A549 (cell line): ENCODE data around the gene TSR3. TPM values are rescaled to one million over a fixed set of nuclear protein-coding genes. Genes with fewer than 3 reads are reported as not detected.

ENCODE experiments used
- ATAC-seq, 2 experiments: fragments of 200-7000 bp in 1 of 2; fragments of >200 bp in 1 of 2; cut with Nextera tagmentation in 1 of 2; cut with Tn5 transposase in 1 of 2; 3 replicates each; pipeline versions ENCODE4 v1.8.0 to v1.9.1; 2018 to 2020; ENCODE audit warnings: mild to moderate bottlenecking in 1 of 2, moderate library complexity in 1 of 2
- CTCF ChIA-PET: fragments of 300-600 bp; sonication (Branson Sonifier 250); formaldehyde crosslinking; extraction: SDS; loops from one replicate; lab custom pipeline; 2021; ENCODE audit warnings: antibody characterized with exemption, inconsistent platforms; lab: Yijun Ruan, JAX
- POLR2A ChIA-PET: fragments of 350-600 bp; formaldehyde crosslinking; extraction: SDS; loops from one replicate; lab custom pipeline; 2021; ENCODE audit warnings: antibody characterized with exemption, inconsistent platforms; lab: Yijun Ruan, JAX
- DNase-seq, 2 experiments: peaks; one replicate each; pipeline versions ENCODE4 v3.0.0 to v3.0.0-alpha.2; 2011 to 2016; ENCODE audit warnings: low read depth in 1 of 2, low spot score in 1 of 2
- FAIRE-seq: peaks from 2 replicates; lab custom pipeline; 2011; peaks lifted over from hg19 to GRCh38; lab: Jason Lieb, UNC
- H3K27ac ChIP-seq, 2 experiments: fragments of >200 bp; sonication (Bioruptor Twin); formaldehyde crosslinking; 3 replicates each; pipeline ENCODE4 v1.5.1; 2016 to 2017
- H3K4me1 ChIP-seq: fragments of >200 bp; sonication (Bioruptor Twin); formaldehyde crosslinking; 3 replicates; pipeline ENCODE4 v1.6.1; 2016
- H3K4me2 ChIP-seq: fragments of >200 bp; sonication (Bioruptor Twin); formaldehyde crosslinking; 3 replicates; pipeline ENCODE4 v1.6.1; 2016
- H3K4me3 ChIP-seq: fragments of >200 bp; sonication (Bioruptor Twin); formaldehyde crosslinking; 3 replicates; pipeline ENCODE4 v1.5.1; 2016
- H3K9me3 ChIP-seq: fragments of >200 bp; sonication (Bioruptor Twin); formaldehyde crosslinking; 3 replicates; pipeline ENCODE4 v1.6.1; 2016
- BHLHE40 ChIP-seq: IDR thresholded peaks from 2 replicates; pipeline ENCODE4 v1.6.1; 2012; ENCODE audit warnings: low read depth, low read length, inconsistent platforms
- CBX8 ChIP-seq: fragments of 200-600 bp; sonication (generic); IDR thresholded peaks from 2 replicates; pipeline ENCODE4 v1.6.1; 2016
- CHD2 ChIP-seq: fragments of 150-350 bp; IDR thresholded peaks from 2 replicates; pipeline ENCODE4 v1.6.1; 2014; ENCODE audit warnings: low read length; ENCODE audit not compliant: partially characterized antibody
- CHD4 ChIP-seq: fragments of 200-600 bp; sonication (generic); IDR thresholded peaks from 2 replicates; pipeline ENCODE4 v1.6.1; 2016; ENCODE audit warnings: antibody characterized with exemption, mild to moderate bottlenecking, borderline replicate concordance
- EP300 ChIP-seq, 2 experiments: fragments of >200 bp; sonication (Bioruptor Twin); formaldehyde crosslinking; IDR thresholded peaks; 2 replicates in 1 of 2; 3 replicates in 1 of 2; pipeline ENCODE4 v1.6.1; 2016 to 2017
- ESRRA ChIP-seq: fragments of 150-350 bp; IDR thresholded peaks from 2 replicates; pipeline ENCODE4 v1.6.1; 2014; ENCODE audit warnings: mild to moderate bottlenecking, low read length, borderline replicate concordance
- FOSB ChIP-seq: fragments of 250-450 bp; sonication (Bioruptor Pico); IDR thresholded peaks from 2 replicates; pipeline ENCODE4 v1.5.0; 2020; ENCODE audit warnings: mild to moderate bottlenecking, moderate library complexity
- FOXS1 ChIP-seq: fragments of 250-450 bp; sonication (Bioruptor Pico); IDR thresholded peaks from 2 replicates; pipeline ENCODE4 v1.5.0; 2020; ENCODE audit warnings: mild to moderate bottlenecking, moderate library complexity
- HDAC2 ChIP-seq: fragments of 200-600 bp; sonication (generic); IDR thresholded peaks from 2 replicates; pipeline ENCODE4 v1.6.1; 2016
- HOXA7 ChIP-seq: fragments of 250-450 bp; sonication (Bioruptor Pico); IDR thresholded peaks from 2 replicates; pipeline ENCODE4 v1.5.0; 2020; ENCODE audit warnings: mild to moderate bottlenecking, moderate library complexity
- HOXB13 ChIP-seq: fragments of 250-450 bp; sonication (Bioruptor Pico); IDR thresholded peaks from 2 replicates; pipeline ENCODE4 v1.5.0; 2020; ENCODE audit warnings: low read depth, mild to moderate bottlenecking, moderate library complexity
- MAFK ChIP-seq: fragments of 450-650 bp; IDR thresholded peaks from 2 replicates; pipeline ENCODE4 v1.6.1; 2014; ENCODE audit not compliant: partially characterized antibody
- MYC ChIP-seq: IDR thresholded peaks from 2 replicates; pipeline ENCODE4 v1.6.1; 2012; ENCODE audit warnings: mild to moderate bottlenecking, inconsistent platforms, low read length, improper control_type of control experiment, borderline replicate concordance
- NFE2L2 ChIP-seq: fragments of 150-350 bp; conservative IDR thresholded peaks from 2 replicates; pipeline ENCODE4 v1.6.1; 2014; ENCODE audit warnings: low read length
- PHF8 ChIP-seq: fragments of 200-600 bp; sonication (generic); IDR thresholded peaks from 2 replicates; pipeline ENCODE4 v1.6.1; 2016; ENCODE audit warnings: low read depth, mild to moderate bottlenecking, antibody characterized with exemption, moderate library complexity, borderline replicate concordance
- POLR2AphosphoS2 ChIP-seq: conservative IDR thresholded peaks from 2 replicates; pipeline ENCODE4 v1.6.1; 2012; ENCODE audit warnings: low read length, improper control_type of control experiment, inconsistent platforms
- RFX5 ChIP-seq: fragments of 450-650 bp; IDR thresholded peaks from 2 replicates; pipeline ENCODE4 v1.7.1; 2014; ENCODE audit warnings: antibody characterized with exemption, mild to moderate bottlenecking, moderate library complexity
- SMC3 ChIP-seq: fragments of >200 bp; sonication (Bioruptor Twin); formaldehyde crosslinking; IDR thresholded peaks from 3 replicates; pipeline ENCODE4 v1.6.1; 2018; ENCODE audit warnings: inconsistent platforms
- SREBF2 ChIP-seq: fragments of 450-650 bp; IDR thresholded peaks from 2 replicates; pipeline ENCODE4 v1.6.1; 2014; ENCODE audit warnings: mild to moderate bottlenecking, moderate library complexity
- TFCP2L1 ChIP-seq: fragments of 250-450 bp; sonication (Bioruptor Pico); IDR thresholded peaks from 2 replicates; pipeline ENCODE4 v1.5.0; 2021; ENCODE audit warnings: mild to moderate bottlenecking
- ZC3H11A ChIP-seq: fragments of 450-650 bp; IDR thresholded peaks from 2 replicates; pipeline ENCODE4 v1.6.1; 2014; ENCODE audit warnings: antibody characterized with exemption, mild to moderate bottlenecking
- WGBS: methylation state at CpG from one replicate; pipeline ENCODE4 v1.1.6; 2017; ENCODE audit errors: missing lambda C conversion rate; 5-methylcytosine and 5-hydroxymethylcytosine counted together
- polyA plus RNA-seq, 4 experiments: library from polyadenylated mRNA; depleted of rRNA in 3 of 4; stranded (reverse); fragments of >200 nt; fragmentation: RNase III in 1 of 4; extraction: RNeasy Plus Mini Kit Qiagen cat#74134 plus additional on column Dnase treatment in 1 of 4; gene quantifications; 2 replicates in 3 of 4; 3 replicates in 1 of 4; pipeline ENCODE4 v1.2.3, GENCODE V29; 2011 to 2017
- TF ChIP-seq, protein P1 (sequence below): fragments of 200-600 bp; sonication (generic); IDR thresholded peaks from 2 replicates; pipeline ENCODE4 v1.6.1; 2016; ENCODE audit warnings: antibody characterized with exemption, mild to moderate bottlenecking, moderate library complexity
- TF ChIP-seq, protein P2 (sequence below): fragments of 450-650 bp; IDR thresholded peaks from 2 replicates; pipeline ENCODE4 v1.6.1; 2014; ENCODE audit warnings: antibody characterized with exemption

Gene TSR3
- polyA plus RNA-seq, 2 of the 4 experiments (the other 2 are of a cell fraction), result 32.6 to 52.3 TPM

DNA sequence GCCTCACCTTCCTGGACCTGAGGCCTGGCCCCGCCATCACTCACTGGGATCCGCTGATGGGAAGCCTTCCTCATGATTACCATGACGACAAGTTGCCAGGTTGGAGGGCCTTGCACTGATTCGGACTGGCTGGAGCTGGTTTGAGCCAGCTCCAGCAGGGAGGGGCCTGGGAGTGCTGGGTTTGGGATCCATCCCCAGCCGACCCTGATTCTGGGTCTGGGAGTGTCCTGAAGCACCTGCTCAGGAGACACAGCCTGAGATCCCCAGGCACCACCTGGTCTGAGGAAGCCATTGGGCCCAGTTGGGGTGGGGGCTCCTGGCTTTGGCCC, 24.1 kb downstream of the TSR3 start (continued):
- TF ChIP-seq MAFK, result no peak

DNA sequence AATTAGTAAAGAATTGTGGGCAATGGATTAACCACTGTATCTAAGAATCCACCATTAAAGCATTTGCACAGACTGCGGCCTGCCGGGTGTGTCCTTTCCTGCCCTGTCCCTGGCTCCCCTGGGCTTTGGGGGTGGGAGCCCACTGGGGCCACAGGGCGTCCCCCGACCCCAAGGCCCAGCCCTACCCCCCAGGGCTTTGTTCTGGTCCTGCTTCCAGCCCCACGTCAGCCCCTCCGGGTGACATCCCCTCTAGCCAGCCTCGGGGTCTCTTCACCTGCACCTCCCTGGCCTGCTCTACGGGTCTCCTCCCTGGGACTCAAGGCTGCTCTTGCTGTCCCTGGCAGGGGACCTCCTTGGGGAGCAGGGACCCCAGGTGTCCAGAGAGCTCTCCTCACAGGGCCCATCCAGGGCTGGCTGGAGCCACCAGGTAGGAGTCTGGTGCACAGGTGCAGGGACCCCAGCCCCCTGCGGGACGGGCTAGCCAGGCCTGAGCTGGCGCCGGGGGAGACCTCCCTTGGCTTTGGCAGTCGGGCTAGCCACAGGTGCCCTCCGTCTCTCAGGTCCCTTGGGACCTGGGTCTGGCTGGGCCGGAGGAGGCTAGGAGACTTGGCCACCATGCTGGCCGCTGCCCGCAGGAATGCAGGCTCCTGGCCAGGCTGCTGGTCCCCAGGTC, 24.6 kb downstream of the TSR3 start:
- TF ChIP-seq POLR2AphosphoS2 (no peak), PHF8 (no peak), FOSB (CRISPR knock-in tag) (no peak), HOXB13 (CRISPR knock-in tag) (no peak), EP300 (IDR thresholded peaks at IDR 0.05) (no peak), ZC3H11A (no peak), SREBF2 (no peak), FOXS1 (CRISPR knock-in tag) (no peak), SMC3 (no peak), HDAC2 (no peak), CBX8 (no peak), ESRRA (no peak), TFCP2L1 (no peak), BHLHE40 (no peak), CHD2 (no peak), CHD4 (no peak), RFX5 (no peak), MYC (no peak)
- TF ChIP-seq, protein P1, sequence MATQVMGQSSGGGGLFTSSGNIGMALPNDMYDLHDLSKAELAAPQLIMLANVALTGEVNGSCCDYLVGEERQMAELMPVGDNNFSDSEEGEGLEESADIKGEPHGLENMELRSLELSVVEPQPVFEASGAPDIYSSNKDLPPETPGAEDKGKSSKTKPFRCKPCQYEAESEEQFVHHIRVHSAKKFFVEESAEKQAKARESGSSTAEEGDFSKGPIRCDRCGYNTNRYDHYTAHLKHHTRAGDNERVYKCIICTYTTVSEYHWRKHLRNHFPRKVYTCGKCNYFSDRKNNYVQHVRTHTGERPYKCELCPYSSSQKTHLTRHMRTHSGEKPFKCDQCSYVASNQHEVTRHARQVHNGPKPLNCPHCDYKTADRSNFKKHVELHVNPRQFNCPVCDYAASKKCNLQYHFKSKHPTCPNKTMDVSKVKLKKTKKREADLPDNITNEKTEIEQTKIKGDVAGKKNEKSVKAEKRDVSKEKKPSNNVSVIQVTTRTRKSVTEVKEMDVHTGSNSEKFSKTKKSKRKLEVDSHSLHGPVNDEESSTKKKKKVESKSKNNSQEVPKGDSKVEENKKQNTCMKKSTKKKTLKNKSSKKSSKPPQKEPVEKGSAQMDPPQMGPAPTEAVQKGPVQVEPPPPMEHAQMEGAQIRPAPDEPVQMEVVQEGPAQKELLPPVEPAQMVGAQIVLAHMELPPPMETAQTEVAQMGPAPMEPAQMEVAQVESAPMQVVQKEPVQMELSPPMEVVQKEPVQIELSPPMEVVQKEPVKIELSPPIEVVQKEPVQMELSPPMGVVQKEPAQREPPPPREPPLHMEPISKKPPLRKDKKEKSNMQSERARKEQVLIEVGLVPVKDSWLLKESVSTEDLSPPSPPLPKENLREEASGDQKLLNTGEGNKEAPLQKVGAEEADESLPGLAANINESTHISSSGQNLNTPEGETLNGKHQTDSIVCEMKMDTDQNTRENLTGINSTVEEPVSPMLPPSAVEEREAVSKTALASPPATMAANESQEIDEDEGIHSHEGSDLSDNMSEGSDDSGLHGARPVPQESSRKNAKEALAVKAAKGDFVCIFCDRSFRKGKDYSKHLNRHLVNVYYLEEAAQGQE, result no peak
- TF ChIP-seq, protein P2, sequence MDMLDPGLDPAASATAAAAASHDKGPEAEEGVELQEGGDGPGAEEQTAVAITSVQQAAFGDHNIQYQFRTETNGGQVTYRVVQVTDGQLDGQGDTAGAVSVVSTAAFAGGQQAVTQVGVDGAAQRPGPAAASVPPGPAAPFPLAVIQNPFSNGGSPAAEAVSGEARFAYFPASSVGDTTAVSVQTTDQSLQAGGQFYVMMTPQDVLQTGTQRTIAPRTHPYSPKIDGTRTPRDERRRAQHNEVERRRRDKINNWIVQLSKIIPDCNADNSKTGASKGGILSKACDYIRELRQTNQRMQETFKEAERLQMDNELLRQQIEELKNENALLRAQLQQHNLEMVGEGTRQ, result no peak
- 90% methylated on average over 12 of the region's 17 CpGs for WGBS
- no peak for FAIRE-seq
- POLR2A ChIA-PET, result interaction anchor here (0.9 kb wide), 1 partner anchor 18 kb away, joined by 3 read pairs; the partner anchor contains the start of gene UBE2I
- DNase-seq, result no peak
- H3K4me3 ChIP-seq, result no peak overlapping the region
- CTCF ChIA-PET, result interaction anchor here (0.8 to 6.1 kb wide), 4 partner anchors 10 to 26 kb away, joined by 3 to 44 read pairs (median 7); no protein-coding TSS in a partner anchor
- H3K27ac ChIP-seq, result no peak overlapping the region
- H3K4me2 ChIP-seq, result no peak overlapping the region
- peaks cover 9% of the 10 kb centered on the region for H3K4me1 ChIP-seq
- no peak for ATAC-seq
- H3K9me3 ChIP-seq, result no peaks in the 10 kb centered on the region

DNA sequence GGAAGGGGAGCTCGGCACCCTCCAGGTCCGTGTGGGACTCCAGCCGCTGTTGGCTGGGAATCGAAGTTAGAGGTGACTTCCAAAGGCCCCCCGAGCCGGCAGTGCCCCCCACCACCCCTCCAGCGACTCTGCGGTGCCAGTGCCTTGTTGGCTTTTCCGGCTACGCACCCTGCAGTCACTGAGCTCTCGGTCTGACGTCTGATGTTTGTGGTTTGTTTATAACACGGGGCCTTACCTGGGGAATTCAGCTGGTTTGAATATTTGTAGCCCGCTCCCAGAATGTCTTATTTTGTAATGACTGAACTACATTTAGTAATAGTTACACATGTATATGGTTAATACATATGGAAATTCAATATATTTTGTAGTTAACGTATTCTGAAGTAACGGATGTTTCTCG, 25.3 kb downstream of the TSR3 start:
- TF ChIP-seq NFE2L2 (no peak), HOXA7 (CRISPR knock-in tag) (no peak), RFX5 (no peak), BHLHE40 (no peak)
- TF ChIP-seq, protein P1, result no peak
- Histone ChIP-seq H3K4me1 (peaks cover 2% of the 10 kb centered on the region; the same call in 2 of the 3 replicates), H3K9me3 (no peaks in the 10 kb centered on the region), H3K4me2 (no peak overlapping the region), H3K27ac (0 out of 6 replicates have a peak overlapping the region, but pooled peaks of 1 of the 2 experiments have one; percentile 15), H3K4me3 (no peak overlapping the region)
- ATAC-seq (no peak), DNase-seq (no peak), FAIRE-seq (no peak)
- ChIA-PET CTCF (interaction anchor here (0.8 to 6.1 kb wide), 6 partner anchors 10 to 37 kb away, joined by 3 to 44 read pairs (median 3); no protein-coding TSS in a partner anchor), POLR2A (interaction anchor here (0.9 kb wide), 1 partner anchor 17 kb away, joined by 3 read pairs; the partner anchor contains the start of gene UBE2I)
- WGBS, result 80% methylated on average over 13 of the region's 17 CpGs
